Cardiac septum (tissue), 1 donor: ENCODE results near the gene PTMS. TPM values are rescaled to one million over a fixed set of nuclear protein-coding genes. Genes with fewer than 3 reads are reported as not detected.

Source experiments
- DNase-seq: peaks from one replicate; pipeline ENCODE4 v3.0.0-alpha.2; 2020; ENCODE audit warnings: low spot score
- intact Hi-C: fragments of 100-400 bp; cut with DNase I; formaldehyde crosslinking; loops from one replicate; pipeline ENCODE4 v1.14.0; 2022
- total RNA-seq: library from RNA; stranded (reverse); fragmentation: NEBNext Ultra II Directional; extraction: Animal tissue kit (Norgen Biotek cat#: 25700); gene quantifications from one replicate; pipeline ENCODE4 v1.2.1, GENCODE V29; 2021
- donor health status: DM: no; HTN: no; CAD: no.

The PTMS gene
- total RNA-seq, 1 donor from 2014 or later: 234 TPM

- no peak for DNase-seq
- intact Hi-C loops: no loop called here
Measured at GRCh38 chr12:6782119-6782518, 16.0 kb downstream of the PTMS start.

DNA sequence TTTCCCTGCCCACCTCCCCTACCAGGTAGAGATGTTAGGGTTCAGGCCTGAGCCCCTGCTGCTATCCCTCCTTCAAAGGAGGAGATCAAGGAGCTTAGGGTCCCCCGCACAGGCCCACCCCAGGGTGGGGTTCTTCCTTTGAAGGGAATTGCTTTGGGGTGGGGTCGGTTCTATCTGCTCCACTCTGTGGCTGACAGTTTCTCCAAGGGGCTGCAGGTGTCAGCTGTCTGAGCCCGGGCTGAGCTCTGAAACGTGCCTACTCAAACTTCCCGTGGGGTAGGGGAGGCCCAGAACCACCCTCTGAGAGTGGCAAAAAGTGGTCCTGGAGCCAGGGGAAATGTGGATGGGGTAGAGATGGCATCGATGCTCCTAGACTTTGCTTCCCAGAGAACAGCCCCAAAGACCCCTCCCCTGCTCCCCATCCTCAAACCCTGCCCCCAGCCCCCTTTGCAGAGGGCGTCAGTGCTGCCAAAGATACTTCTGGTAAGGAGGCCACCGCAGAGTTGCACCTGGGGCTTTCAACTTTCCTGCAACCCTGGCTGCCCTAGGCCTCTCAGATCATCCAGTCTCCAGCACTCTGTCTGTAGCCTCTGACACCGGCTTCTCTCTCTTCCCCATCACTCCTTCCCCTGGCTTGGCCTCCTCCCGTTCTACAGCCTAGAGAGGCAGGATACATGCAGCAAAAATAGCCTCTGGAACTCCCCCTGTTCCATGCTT, 16.8 kb downstream of the PTMS start:
- no peak for DNase-seq
- intact Hi-C loops: no loop called here

- intact Hi-C loops: no loop called here
Measured at GRCh38 chr12:6783828-6784227, 17.7 kb downstream of the PTMS start.

DNA sequence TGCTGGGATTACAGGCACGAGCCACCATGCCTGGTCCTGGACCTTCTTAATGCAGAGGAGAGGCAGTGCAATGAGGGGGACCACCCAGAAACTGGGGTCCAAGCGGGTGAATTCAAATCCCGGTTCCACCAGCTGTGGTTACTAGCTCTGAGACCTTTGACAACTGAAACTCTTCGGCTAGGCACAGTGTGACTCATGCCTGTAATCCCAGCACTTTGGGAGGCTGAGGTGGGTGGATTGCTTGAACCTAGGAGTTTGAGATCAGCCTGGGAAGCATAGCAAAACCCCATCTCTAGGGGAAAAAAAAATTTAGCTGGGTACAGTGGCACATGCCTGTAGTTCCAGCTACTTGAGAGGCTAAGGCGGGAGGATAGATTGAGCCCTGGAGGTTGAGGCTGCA, 18.1 kb downstream of the PTMS start:
- no peak for DNase-seq
- intact Hi-C loops: no loop called here

More at GRCh38 chr12:6783828-6784227, 17.7 kb downstream of the PTMS start:
- DNase-seq: no peak

DNA sequence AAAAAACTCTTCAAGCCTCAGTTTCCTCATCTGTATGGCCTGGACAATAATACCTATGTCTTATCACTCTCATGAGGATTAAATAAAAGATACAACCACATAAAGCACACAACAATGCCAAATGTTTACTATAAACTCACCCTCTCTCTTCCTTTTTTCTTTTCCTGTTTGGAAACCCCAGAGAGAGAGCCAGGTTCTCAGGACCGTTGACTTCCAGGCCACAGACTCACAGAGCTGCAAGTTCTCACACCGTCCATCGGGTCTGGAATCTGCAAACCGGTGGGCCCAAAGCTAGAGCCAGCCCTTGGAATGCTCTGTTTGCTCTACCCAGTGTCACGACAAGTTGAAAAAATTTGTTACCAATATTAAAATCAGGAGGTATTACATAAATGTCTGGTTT, 18.6 kb downstream of the PTMS start:
- intact Hi-C loops: no loop called here
- no peak for DNase-seq

- no peak for DNase-seq
- intact Hi-C loops: no loop called here
Measured at GRCh38 chr12:6786416-6787094, 20.4 kb downstream of the PTMS start.

DNA sequence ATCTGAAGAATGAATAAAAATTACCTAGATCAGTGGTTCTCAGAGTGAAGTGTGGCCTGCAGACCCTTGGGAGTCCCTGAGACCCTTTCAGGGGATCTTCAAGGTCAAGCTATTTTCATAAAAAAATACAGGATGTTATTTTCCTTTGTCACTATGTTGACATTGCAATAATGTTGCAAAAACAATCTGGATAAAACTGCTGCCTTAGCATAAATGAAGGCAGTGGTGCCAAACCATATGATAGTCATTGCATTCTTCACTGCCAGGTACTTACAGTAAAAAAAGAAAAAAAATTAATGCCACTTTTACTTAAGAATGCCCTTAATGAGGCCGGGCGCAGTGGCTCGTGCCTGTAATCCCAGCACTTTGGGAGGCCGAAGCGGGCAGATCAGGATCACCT, 21.1 kb downstream of the PTMS start:
- intact Hi-C loops: no loop called here
- no peak for DNase-seq

DNA sequence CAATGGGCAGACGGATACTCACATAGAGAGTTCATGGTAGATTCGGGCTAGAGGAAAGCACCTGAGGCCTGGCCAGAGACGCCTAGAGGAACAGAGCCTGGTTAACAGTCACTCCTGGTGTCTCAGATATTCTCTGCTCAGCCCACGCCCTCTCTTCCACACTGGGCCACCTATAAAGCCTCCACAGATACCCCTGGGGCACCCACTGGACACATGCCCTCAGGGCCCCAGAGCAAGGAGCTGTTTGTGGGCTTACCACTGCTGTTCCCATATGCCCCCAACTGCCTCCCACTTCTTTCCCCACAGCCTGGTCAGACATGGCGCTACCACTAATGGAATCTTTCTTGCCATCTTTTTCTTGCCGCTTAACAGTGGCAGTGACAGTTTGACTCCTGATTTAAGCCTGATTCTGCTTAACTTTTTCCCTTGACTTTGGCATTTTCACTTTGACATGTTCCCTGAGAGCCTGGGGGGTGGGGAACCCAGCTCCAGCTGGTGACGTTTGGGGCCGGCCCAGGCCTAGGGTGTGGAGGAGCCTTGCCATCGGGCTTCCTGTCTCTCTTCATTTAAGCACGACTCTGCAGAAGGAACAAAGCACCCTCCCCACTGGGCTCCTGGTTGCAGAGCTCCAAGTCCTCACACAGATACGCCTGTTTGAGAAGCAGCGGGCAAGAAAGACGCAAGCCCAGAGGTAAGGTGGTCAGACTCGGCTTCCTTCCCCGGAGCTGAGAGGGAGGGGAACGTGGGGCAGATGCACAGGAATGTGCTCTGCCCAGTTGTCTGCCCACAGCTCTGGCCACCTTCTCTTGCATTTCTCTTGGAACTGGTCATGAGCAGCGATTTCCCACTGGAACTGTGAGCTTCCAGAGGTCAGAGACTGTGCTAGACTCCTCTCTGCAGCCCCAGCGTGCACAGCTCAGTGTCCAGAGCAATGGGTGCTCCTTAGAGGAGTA, 23.1 kb downstream of the PTMS start, which contains the start of gene CD4:
CD4 (plus strand) TSS at position 557 of the 953 bp plus-strand sequence. CDS start 10,611 bp downstream, outside the sequence.
- intact Hi-C loops: no loop called here

DNA sequence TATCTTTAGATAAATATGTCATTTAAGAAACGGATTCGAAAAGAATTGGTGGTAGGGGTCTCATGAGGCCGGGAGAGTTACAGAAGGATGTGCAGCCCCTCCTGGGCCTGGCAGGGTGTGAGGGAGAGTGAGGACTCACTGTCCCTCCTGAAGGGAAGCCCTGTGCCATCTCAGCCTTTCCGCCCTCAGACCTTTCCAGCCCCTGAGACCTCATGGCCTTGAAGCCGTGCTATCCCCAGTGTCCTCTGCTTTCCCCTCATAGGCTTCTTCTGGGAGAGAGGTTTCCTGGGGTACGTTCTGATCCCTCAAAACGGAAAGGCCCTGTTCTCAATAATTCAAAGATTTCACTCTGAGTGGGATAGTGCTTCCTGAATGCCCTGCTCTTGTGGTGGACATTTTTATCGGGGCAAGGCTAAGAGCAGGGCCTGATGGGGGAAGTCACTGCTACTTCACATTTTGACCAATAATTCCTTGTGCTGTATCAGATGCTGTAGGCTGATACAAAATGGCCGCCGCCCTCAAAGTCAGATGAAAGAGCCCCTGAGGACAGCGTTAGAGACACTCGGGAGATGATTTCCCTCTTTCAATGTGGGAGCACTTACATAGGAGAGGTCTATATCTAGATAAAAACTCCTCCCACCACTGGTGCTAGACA, 24.5 kb downstream of the PTMS start:
- no peak for DNase-seq
- intact Hi-C loops: no loop called here

More for the DNA sequence above, 23.1 kb downstream of the PTMS start, which contains the start of gene CD4:
- no peak for DNase-seq

DNA sequence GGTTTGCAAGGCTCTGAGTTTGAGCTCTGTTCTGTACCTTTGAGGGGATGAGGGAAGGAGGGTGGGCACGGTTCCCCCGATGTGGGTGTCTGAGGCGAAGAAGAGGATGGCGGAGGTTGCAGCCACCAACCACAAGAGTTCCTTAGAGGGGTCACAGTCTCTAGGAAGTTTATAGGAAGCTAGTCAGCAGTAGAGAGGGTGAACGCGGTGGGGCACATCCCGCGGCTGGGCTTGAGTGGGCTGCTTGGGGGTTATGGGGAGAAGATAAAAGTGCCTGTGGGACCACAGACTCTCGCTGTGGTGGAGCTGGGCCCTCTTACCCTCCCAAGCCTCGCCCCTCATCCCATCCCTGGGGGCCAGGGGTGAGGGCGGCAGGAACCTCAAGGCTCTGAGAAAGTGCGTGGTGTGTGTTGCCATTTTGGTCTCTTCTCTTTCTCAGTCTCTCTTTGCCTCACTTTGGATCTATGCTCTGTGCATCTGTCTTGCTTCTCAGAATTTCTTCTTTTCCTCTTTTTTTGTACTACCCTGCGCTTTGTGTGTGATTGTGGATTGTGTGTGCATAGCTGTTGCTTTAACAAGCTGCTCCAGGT, 25.9 kb downstream of the PTMS start:
- intact Hi-C loops: no loop called here
- no peak for DNase-seq

DNA sequence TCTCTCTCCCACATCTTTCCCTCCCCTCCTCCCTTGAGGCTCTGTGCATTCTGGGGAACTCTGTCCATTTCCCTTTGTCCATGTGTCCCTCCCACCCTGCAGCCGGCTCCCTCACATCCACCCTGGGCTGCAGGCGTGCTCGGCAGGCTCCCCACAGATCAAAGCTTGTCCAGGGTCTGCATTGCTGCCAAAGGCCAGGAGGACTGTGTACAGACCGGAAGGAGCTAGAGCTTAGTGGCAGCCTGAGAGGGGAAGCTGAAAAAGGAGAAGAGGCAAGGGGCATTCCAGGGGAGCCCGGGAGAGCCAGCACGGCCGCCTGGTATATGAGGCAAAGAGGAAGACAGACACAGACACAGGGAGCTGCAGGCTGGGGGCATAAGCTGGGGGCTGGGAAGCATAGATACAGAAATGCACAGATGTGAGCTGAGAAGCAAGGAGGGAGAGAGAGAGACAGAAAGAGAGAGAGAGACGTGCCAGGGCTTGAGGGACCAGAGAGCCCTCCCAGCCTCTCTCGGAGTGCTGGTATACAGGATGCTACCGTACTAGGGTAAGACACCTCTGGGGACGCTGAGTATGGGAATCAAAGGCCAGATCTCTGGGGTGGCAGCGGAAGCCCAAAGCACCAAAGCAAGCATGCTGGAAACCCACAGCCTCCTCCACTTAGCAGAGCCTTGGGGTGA, 26.5 kb downstream of the PTMS start:
- DNase-seq: peak; percentile 82
- intact Hi-C loops: no loop called here

GRCh38 chr12:6795088-6795487, 28.9 kb downstream of the PTMS start:
- intact Hi-C loops: no loop called here
- DNase-seq: no peak

DNA sequence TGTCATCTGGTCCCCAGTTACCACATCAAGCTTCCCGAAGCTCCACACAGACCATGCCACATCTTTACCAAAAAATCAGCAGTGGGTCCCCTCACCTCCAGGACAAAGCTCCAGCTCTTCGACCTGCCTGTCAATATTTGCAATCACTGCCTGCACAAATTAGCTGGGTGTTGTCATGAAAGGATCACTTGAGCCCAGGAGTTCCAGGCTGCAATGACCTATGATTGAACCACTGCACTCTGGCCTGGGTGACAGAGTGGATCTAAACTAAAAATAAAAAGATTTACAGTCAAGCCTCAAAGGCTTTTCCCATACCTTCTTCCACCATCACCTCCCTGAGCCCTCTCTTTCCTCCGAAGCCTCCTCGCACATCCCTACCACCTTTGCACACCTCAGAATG, 30.4 kb downstream of the PTMS start:
- intact Hi-C loops: no loop called here
- DNase-seq: no peak

GRCh38 chr12:6799147-6799546, 33.0 kb downstream of the PTMS start:
- intact Hi-C loops: no loop called here
- DNase-seq: no peak

- no peak for DNase-seq
- intact Hi-C loops: no loop called here
Measured at GRCh38 chr12:6807170-6807569, 41.0 kb downstream of the PTMS start.

- no peak for DNase-seq
- intact Hi-C loops: no loop called here
Measured at GRCh38 chr12:6809056-6809455, 42.9 kb downstream of the PTMS start.

GRCh38 chr12:6810758-6811157, 44.6 kb downstream of the PTMS start:
- no peak for DNase-seq
- intact Hi-C loops: no loop called here

- intact Hi-C loops: no loop called here
- no peak for DNase-seq
Measured at GRCh38 chr12:6813363-6813762, 47.2 kb downstream of the PTMS start.

DNA sequence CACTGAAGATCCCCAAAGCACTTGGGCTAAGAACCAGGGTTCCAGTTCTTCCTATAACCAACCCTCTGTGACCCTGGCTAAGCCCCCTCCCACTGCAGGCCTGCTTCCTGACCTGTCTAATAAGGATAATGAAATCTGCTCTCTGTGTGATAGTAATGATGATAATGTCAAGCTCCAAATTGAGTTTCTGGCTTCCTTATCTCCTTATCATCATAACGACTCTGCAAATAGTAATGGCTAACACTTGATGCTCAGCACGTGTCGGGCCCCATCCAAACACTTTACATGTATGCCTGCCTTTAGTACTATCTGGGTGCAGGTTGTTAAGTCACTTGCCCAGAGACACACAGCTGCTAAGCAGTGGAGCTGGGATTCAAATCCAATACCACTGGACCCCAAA, 50.4 kb downstream of the PTMS start:
- DNase-seq: no peak
- intact Hi-C loops: no loop called here
